HG03342 (cell line): ENCODE results near the gene ATP8A1.

Source experiments
- ATAC-seq: cut with Tn5 transposase; IDR thresholded peaks from one replicate; pipeline ENCODE4 v1.9.1; 2021; ENCODE audit warnings: mild to moderate bottlenecking, moderate library complexity; ENCODE audit not compliant: unreplicated experiment

ATP8A1 gene

GRCh38 chr4:42627885-42628646 is 28.8 kb downstream of the ATP8A1 start:
- peak; percentile 90 for ATAC-seq

GRCh38 chr4:42626629-42627146 is 30.2 kb downstream of the ATP8A1 start:
- no peak for ATAC-seq

DNA sequence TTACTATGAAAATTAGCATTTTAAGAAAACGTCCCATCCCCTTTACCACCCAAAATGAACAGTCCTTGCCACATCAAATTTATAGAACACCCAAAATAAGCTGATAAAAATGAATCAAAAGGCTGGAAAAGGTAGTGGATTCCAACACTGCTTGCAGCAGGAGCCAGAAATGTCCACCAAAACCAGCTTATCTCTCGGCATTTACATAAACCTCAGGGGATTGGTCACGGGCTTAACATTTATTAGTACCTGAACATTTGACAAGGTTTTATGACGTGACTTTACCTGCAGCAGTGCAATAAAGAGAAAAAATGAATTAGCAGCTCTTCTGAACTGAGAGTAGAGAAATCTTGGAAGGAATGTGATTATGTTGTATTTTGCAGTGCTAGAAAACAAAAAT is 31.6 kb downstream of the ATP8A1 start:
- ATAC-seq = no peak

DNA sequence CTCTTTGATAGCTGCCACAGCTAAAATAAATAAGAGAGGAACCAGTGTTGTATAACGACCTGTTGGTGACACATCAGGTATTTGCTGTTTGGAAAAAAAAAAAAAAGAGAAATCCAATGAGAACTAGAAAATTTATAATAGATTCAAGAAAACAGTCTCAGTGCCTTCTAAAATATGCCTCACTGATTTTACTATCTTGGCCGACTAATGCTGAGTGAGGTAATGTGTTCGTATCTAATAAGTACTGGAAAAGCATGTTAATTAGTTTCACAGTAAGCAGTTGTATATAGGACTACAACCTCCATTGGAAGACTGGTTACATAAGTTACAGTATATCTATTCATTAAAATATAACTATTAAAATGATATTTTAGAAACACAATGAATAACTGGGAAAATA is 32.4 kb downstream of the ATP8A1 start:
- no peak for ATAC-seq

DNA sequence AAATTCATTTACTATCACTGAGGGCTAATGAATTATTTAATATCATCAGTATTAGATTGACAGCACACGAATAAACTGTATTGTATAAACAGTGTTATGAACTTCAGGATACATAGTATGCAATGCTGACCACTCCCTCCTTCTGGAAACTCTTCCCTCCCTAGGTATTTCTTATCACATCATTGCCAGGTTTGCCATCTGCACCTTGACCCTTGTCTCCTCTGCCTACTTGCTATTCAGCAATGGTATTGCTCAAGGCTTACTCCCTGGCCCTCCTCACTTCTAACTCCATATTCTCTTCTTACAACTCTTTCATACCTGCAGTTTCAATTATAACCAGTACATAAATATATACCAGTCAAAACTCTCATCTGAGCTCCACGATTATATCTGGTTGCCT is 38.9 kb downstream of the ATP8A1 start:
- no peak for ATAC-seq

DNA sequence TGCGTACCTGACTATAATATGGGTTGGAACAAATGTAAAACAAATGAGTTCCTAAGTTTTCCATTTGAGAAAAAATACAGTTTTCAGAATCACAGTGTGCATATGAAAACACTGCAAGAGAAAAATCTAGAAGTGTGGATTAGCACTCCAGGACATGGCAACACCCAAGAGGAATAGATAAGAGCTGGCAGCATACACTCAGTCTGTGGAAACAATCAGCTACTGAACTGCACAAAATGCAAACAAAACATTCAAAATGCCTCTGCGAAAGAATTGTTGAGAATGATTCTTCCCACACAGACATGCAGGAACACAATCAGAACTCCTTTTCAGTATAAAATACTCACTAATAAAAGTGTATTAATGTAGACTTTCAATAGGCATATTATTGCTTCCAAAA is 39.9 kb downstream of the ATP8A1 start:
- no peak for ATAC-seq

DNA sequence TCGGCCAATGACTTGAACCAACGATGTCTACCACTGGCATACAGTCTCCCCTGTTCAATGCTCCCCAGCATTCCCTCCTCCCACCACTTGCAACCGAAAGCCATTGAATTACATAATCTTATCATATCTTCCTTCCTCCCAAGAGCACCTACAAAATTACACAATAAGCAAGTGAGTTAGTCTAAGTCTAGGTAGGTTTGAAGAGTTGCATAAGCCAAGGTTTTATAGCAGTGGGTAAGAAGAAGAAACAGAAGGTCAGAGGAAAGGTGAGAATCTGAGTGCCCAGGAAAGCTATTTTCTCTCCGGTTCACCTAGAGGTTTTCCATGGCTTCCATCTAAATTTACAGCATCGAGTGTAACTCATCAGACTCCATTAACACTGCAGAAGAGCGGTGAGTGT is 40.3 kb downstream of the ATP8A1 start:
- ATAC-seq = no peak

DNA sequence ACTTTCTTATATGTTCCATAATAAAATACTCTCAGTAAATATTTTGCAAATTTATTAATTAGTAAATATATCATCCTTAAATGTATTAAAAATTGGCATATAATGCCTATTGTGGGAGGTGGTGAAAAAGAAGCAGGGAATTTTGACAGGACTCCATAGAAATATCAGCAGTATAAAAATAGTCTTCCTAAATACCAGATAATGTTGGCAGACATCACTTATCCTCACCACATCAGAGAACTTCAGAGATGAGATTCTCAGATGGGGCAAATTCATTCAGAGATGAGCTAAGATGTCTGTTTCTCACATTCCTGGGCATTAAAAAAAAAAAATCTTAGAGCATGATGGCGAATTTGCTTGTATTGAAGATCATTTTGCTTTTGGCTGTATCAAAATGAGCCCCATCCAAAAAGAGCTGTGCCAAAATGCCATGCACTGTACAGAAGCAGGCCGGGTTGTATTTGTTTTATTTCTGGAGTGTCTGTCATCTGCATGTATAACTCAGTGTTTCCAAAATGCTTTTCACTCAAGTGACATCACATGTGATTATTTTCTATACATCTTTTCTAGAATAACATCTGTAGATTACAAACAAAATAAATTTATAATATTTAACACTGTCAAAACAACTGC is 41.7 kb downstream of the ATP8A1 start:
- no peak for ATAC-seq

- no peak for ATAC-seq
These were observed 44.0 kb downstream of the ATP8A1 start for GRCh38 chr4:42612898-42613297.

GRCh38 chr4:42610941-42611340 is 46.0 kb downstream of the ATP8A1 start:
- no peak for ATAC-seq

DNA sequence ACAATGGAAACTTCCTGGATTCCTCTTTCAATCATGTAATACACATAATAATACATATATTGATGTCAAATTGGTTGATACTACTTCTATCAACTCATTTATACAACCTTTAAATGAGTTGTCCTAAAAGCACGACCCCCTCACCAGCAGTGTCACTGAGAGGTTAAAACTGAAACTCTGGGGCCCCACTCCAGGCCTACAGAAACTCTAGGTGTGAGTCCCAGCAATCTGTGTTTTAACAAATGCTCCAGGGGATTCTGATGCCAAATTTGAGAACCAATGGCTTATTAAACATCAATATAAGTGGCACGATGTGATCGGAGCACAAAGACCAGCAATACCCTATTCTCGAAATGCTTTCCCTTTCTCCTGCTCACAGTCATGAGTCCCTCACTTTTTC is 47.9 kb downstream of the ATP8A1 start:
- no peak for ATAC-seq

GRCh38 chr4:42608551-42608950 is 48.4 kb downstream of the ATP8A1 start:
- ATAC-seq = no peak

GRCh38 chr4:42607011-42607726 is 49.7 kb downstream of the ATP8A1 start:
- ATAC-seq = no peak

DNA sequence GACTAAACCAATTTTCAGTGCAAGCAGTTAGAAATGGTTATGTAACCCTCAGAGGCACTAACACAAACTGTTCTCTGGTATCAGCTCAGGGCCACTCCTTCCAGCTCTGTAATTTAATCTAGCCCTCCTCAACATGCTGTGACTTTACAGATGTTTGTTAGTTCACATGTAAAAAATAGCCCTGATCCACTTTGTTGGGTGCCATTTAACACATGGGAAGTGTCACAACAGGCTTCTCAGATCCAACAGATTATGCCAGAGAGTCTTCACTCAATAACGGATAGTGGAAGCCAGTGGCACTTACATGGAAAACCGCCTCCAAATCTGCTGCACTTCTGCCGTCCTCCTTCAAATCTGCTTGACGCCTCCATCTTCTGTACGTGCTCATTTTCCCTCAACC is 51.6 kb downstream of the ATP8A1 start:
- no peak for ATAC-seq

DNA sequence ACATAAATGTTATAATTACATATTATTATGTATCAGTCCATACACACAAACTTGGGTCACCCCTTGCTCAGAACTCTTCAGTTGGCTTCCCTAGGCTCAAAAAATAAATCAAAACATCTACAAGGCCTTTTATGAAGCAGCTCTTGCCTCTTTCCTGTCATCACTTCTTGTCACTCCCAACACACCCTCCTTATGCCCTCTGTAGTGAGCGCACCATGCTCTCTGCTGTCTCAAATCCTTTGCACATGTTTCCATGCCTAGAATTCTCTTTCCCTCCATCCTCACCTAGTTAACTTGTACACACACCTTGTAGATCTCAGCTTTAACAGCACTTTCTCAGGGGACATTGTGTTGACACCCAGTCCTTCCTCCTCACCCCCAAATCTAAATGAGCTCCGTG is 53.0 kb downstream of the ATP8A1 start:
- ATAC-seq = no peak

DNA sequence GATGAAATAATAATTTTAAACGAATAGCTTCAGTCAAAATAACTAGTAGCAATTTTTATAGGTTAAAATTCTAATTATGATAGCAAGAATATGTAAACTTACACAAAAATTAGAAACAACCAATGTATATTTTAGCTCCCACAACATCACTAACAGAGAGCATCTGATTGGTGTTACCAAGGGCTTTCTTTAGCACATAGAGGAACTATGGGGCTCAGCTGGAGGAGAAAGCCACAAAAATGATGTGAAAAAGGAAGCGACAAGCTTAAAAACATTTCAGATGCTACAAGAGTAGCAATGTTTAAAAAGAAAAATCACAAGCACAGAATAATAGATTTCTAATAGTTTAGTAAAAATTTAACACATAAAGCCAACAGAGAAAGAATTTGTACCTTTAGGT is 56.3 kb downstream of the ATP8A1 start:
- ATAC-seq = no peak

- no peak for ATAC-seq
These were observed 60.0 kb downstream of the ATP8A1 start for GRCh38 chr4:42596918-42597317.

GRCh38 chr4:42594888-42595287 is 62.0 kb downstream of the ATP8A1 start:
- no peak for ATAC-seq

- no peak for ATAC-seq
These were observed 68.0 kb downstream of the ATP8A1 start for GRCh38 chr4:42588909-42589308.

GRCh38 chr4:42586775-42587174 is 70.1 kb downstream of the ATP8A1 start:
- no peak for ATAC-seq

- no peak for ATAC-seq
These were observed 77.0 kb downstream of the ATP8A1 start for GRCh38 chr4:42579903-42580302.

GRCh38 chr4:42578187-42578586 is 78.7 kb downstream of the ATP8A1 start:
- ATAC-seq = no peak
